ENCODE data around the gene ESR1.

The ESR1 gene

DNA sequence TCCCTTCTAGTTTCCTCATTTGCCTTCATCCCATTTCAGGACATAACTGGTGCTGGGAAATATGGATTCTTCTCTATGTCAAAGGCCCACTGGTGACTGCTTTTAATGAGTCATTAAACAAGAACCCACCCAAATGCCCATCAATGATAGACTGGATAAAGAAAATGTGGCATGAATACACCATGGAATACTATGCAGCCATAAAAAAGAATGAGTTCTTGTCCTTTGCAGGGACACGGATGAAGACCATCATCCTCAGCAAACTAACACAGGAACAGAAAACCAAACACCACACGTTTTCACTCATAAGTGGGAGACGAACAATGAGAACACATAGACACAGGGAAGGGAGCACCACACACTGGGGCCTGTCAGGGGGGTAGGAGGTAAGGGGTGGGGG is 310.7 kb downstream of the ESR1 start:
- H3K4me3 ChIP-seq: no peak overlapping the region

DNA sequence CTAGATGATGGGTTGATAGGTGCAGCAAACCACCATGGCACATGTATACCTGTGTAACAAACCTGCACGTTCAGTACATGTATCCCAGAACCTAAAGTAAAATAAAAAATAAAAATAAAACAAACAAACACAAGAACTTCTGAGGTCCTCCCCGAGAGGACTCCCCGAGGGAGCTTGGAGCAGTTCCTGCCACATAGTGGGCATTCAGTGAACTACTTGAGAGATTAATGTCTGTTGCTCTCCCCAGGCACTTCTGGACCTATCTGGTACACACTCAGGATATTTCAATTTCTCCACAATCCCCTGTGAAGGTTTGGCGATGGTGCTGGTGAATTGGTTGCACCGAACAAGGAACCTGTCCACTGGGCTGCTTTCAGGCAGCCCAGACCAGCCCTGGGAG is 311.2 kb downstream of the ESR1 start:
- no peak for DNase-seq (ENCODE audit: low spot score)
- no peak for TF ChIP-seq CTCF (IDR thresholded peaks at IDR 0.05)
- no peak overlapping the region for H3K27ac ChIP-seq
- H3K4me3 ChIP-seq: no peak overlapping the region

More for the DNA sequence above, 310.7 kb downstream of the ESR1 start:
- H3K27ac ChIP-seq: peak overlapping the region in 1 of 2 donors; percentile 44
- no peak for TF ChIP-seq CTCF (IDR thresholded peaks at IDR 0.05)
- no peak for DNase-seq (ENCODE audit: low spot score)

DNA sequence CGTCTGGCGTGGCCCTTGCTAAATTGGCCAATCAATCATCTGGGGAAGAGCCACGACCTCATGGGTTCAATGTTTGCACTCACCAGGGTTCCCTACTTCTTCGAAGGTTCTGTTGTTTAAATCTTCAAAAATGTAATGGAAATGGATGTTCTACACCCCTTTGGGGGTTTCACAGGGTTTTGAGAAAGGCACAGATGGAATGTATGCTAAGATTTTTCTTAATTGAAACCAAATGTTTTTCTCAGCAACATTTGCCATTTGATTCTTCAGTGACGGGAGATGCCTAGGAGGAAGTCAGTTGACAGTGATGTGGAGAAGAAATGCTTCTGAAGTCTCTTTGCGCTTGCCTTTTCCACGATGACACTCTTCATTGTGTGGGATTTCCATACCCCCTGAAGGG is 312.3 kb downstream of the ESR1 start:
- TF ChIP-seq CTCF (IDR thresholded peaks at IDR 0.05): no peak
- H3K27ac ChIP-seq: no peak overlapping the region
- no peak overlapping the region for H3K4me3 ChIP-seq
- DNase-seq (ENCODE audit: low spot score): no peak

DNA sequence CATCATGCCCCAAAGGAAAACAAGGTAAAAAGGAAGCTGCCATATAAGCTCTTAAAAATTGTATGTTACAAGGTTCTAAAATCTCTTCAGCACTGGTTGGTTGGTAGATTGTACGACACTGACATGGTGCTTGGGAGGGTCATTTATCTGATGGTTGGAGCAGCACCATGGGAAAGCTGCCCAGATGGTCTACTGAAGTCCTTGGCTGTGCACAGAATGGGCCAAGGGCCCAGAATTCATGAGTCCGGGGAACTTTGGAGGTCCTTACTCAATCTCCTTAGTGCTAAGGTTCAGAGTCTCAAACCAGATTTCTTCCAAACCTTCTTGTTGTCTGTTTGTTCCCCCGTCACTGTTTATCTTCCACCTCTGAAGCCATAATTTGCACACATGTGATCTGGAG is 314.4 kb downstream of the ESR1 start:
- DNase-seq (ENCODE audit: low spot score): no peak
- TF ChIP-seq CTCF (IDR thresholded peaks at IDR 0.05): no peak
- no peak overlapping the region for H3K4me3 ChIP-seq
- H3K27ac ChIP-seq: no peak overlapping the region

DNA sequence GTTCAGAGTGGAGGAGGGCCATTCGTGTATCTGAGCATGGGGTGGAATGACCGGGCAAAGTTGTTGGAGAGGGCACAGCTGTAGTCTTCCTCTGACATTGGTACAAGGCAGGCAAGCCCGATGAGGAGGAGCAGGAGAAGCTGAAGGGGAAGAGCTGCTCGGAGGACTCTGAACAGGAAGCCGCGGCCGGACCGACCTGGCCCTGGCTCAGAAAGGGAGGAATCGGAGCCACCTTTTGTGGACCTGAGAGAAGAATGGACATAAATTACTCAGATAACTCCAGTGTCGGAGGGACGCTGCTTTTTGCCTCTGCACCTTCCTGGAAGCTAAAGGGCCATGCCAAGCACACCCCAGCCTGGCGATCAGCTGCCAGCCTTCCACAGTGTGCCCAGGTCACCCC is 315.0 kb downstream of the ESR1 start:
- DNase-seq (ENCODE audit: low spot score): no peak
- TF ChIP-seq CTCF (IDR thresholded peaks at IDR 0.05): no peak
- H3K4me3 ChIP-seq: no peak overlapping the region
- H3K27ac ChIP-seq: no peak overlapping the region

GRCh38 chr6:152123076-152123475 is 315.6 kb downstream of the ESR1 start:
- TF ChIP-seq CTCF (IDR thresholded peaks at IDR 0.05): no peak
- no peak overlapping the region for H3K4me3 ChIP-seq
- H3K27ac ChIP-seq: no peak overlapping the region
- DNase-seq (ENCODE audit: low spot score): no peak

DNA sequence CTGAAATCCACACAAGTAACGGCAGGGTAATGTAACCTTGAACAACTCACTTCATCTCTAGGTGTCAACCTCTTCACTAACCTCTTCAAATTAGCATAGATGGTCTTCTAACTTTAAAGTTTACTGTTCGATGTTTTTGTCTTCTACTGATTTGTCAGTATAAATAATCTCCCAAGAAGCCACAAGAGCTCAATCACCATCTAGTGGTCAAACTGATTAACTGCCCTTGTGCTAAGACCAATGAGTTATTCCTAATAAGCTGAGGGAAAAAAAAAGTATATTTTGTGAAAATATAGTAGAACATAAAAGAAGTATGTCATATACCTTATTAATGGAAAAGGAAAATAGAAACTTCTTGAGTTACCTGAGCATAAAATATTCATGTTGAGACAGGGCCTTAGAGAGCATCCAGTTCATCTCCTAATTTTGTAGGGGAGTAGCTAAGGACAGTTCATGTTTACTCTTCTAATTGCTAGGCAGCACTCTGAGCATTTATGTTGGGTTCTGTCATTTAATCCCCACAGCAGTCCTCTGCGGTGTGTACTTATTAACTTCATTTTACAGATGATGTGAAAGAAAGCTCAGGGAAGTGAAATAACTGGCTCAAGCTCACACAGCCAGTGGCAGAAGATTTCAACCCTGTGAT is 317.1 kb downstream of the ESR1 start:
- Histone ChIP-seq H3K4me3 (no peak overlapping the region), H3K27ac (no peak overlapping the region)
- DNase-seq (ENCODE audit: low spot score): no peak
- peak; percentile 67 for TF ChIP-seq CTCF (IDR thresholded peaks at IDR 0.05)
